NCI-H146 treated with DMSO at 0.1 percent for 48 hours (cell line): ENCODE measurements around the gene PPIG.
"Not testable (repeated sequence)": the region's sequence is repeated elsewhere in the genome, so short reads cannot be mapped to it uniquely, and the experiment has no call there.

Experiments
- DNase-seq: peaks from one replicate; lab custom pipeline; 2025; ENCODE audit not compliant: unreplicated experiment; lab: John Stamatoyannopoulos, UW

Gene PPIG

GRCh38 chr2:169584005-169584877 lies at the start of gene PPIG:
PPIG (plus strand) TSS chr2:169584351; CDS start chr2:169604042, 19,691 bp downstream.
- peak; percentile 74 for DNase-seq

GRCh38 chr2:169539460-169539859 lies 44.7 kb upstream of the PPIG start:
- DNase-seq, result not testable (repeated sequence)

- DNase-seq, result no peak
These were observed 44.0 kb upstream of the PPIG start for GRCh38 chr2:169540146-169540545.

- no peak for DNase-seq
These were observed 41.7 kb upstream of the PPIG start for GRCh38 chr2:169542433-169542832.

- DNase-seq, result no peak
These were observed 37.4 kb upstream of the PPIG start for GRCh38 chr2:169546756-169547155.

- no peak for DNase-seq
These were observed 22.8 kb upstream of the PPIG start for GRCh38 chr2:169561364-169561763.

- not testable (repeated sequence) for DNase-seq
These were observed 22.1 kb upstream of the PPIG start for GRCh38 chr2:169562084-169562483.

GRCh38 chr2:169562519-169562918 lies 21.6 kb upstream of the PPIG start:
- DNase-seq, result no peak

GRCh38 chr2:169565686-169566085 lies 18.5 kb upstream of the PPIG start:
- DNase-seq, result no peak

GRCh38 chr2:169569948-169570347 lies 14.2 kb upstream of the PPIG start:
- no peak for DNase-seq

- DNase-seq, result not testable (repeated sequence)
These were observed 13.4 kb upstream of the PPIG start for GRCh38 chr2:169570752-169571151.

GRCh38 chr2:169571571-169571970 lies 12.6 kb upstream of the PPIG start:
- no peak for DNase-seq

GRCh38 chr2:169572189-169572588 lies 12.0 kb upstream of the PPIG start:
- no peak for DNase-seq

- DNase-seq, result no peak
These were observed 11.4 kb upstream of the PPIG start for GRCh38 chr2:169572821-169573159.

GRCh38 chr2:169573160-169573973 lies 10.8 kb upstream of the PPIG start, which contains the start of gene FASTKD1:
FASTKD1 (minus strand) TSS chr2:169573865; CDS start chr2:169572029, 1,836 bp downstream.
- peak; percentile 76 for DNase-seq

- no peak for DNase-seq
These were observed 10.2 kb upstream of the PPIG start for GRCh38 chr2:169573974-169574299.

- DNase-seq, result not testable (repeated sequence)
These were observed 9.6 kb upstream of the PPIG start for GRCh38 chr2:169574539-169574938.

- not testable (repeated sequence) for DNase-seq
These were observed 8.9 kb upstream of the PPIG start for GRCh38 chr2:169575264-169575663.

GRCh38 chr2:169579044-169579443 lies 5.1 kb upstream of the PPIG start:
- DNase-seq, result no peak

GRCh38 chr2:169582552-169583266 lies 1.4 kb upstream of the PPIG start:
- not testable (repeated sequence) for DNase-seq

- no peak for DNase-seq
These were observed 633 bp upstream of the PPIG start for GRCh38 chr2:169583518-169583917.
